HepG2 (cell line): Measurements from ENCODE around the gene PARP6. TPM values are rescaled to one million over a fixed set of nuclear protein-coding genes. Genes with fewer than 3 reads are reported as not detected.

Experiments used
- ARID2 ChIP-seq: sonication (generic); formaldehyde crosslinking; IDR thresholded peaks from 2 replicates; pipeline ENCODE4 v1.8.1; 2022; ENCODE audit warnings: mild to moderate bottlenecking, missing genetic modification reagents, borderline replicate concordance
- CENPX ChIP-seq: sonication (generic); formaldehyde crosslinking; IDR thresholded peaks from 2 replicates; pipeline ENCODE4 v1.9.0; 2021; ENCODE audit warnings: mild to moderate bottlenecking, missing genetic modification reagents, moderate library complexity
- ESRRA ChIP-seq: sonication (generic); formaldehyde crosslinking; IDR thresholded peaks from 2 replicates; pipeline ENCODE4 v1.5.1; 2020; ENCODE audit warnings: mild to moderate bottlenecking, low read depth, missing genetic modification reagents
- IKZF1 ChIP-seq: fragments of 450-650 bp; IDR thresholded peaks from 2 replicates; pipeline ENCODE4 v1.7.1; 2016
- JARID2 ChIP-seq: sonication (generic); formaldehyde crosslinking; IDR thresholded peaks from 2 replicates; pipeline ENCODE4 v1.8.1; 2023; ENCODE audit warnings: missing genetic modification reagents, inconsistent platforms; ENCODE audit not compliant: insufficient replicate concordance
- MAF1 ChIP-seq: sonication (generic); formaldehyde crosslinking; IDR thresholded peaks from 2 replicates; pipeline ENCODE4 v1.5.0; 2020; ENCODE audit warnings: missing genetic modification reagents, borderline replicate concordance
- MED13 ChIP-seq: sonication (generic); formaldehyde crosslinking; IDR thresholded peaks from 2 replicates; pipeline ENCODE4 v1.5.0; 2020; ENCODE audit warnings: missing genetic modification reagents
- NFE2 ChIP-seq: sonication (generic); formaldehyde crosslinking; IDR thresholded peaks from 2 replicates; pipeline ENCODE4 v1.4.0; 2020; ENCODE audit warnings: missing genetic modification reagents
- PHF21A ChIP-seq: sonication (generic); formaldehyde crosslinking; IDR thresholded peaks from 2 replicates; pipeline ENCODE4 v1.5.0; 2020; ENCODE audit warnings: mild to moderate bottlenecking, missing genetic modification reagents
- TBX3 ChIP-seq: fragments of 450-650 bp; IDR thresholded peaks from 2 replicates; pipeline ENCODE4 v1.6.1; 2017; ENCODE audit warnings: antibody characterized with exemption, mild to moderate bottlenecking, inconsistent platforms, borderline replicate concordance
- ZNF33A ChIP-seq: sonication (generic); formaldehyde crosslinking; IDR thresholded peaks from 2 replicates; pipeline ENCODE4 v1.5.1; 2020; ENCODE audit warnings: missing genetic modification reagents, mild to moderate bottlenecking, moderate library complexity, borderline replicate concordance
- ZNF713 ChIP-seq: sonication (generic); formaldehyde crosslinking; IDR thresholded peaks from 2 replicates; pipeline ENCODE4 v1.4.0; 2020; ENCODE audit warnings: mild to moderate bottlenecking, missing genetic modification reagents
- ZNF788 ChIP-seq: sonication (generic); formaldehyde crosslinking; IDR thresholded peaks from 2 replicates; pipeline ENCODE4 v1.5.0; 2020; ENCODE audit warnings: mild to moderate bottlenecking, missing genetic modification reagents, borderline replicate concordance
- ZNF839 ChIP-seq: sonication (generic); formaldehyde crosslinking; IDR thresholded peaks from 2 replicates; pipeline ENCODE4 v1.4.0; 2020; ENCODE audit warnings: missing genetic modification reagents, mild to moderate bottlenecking, borderline replicate concordance
- ZNF878 ChIP-seq: sonication (generic); formaldehyde crosslinking; IDR thresholded peaks from 2 replicates; pipeline ENCODE4 v1.8.1; 2023; ENCODE audit warnings: mild to moderate bottlenecking, missing genetic modification reagents, moderate library complexity
- polyA plus RNA-seq, 8 experiments: library from polyadenylated mRNA; depleted of rRNA in 3 of 8; stranded (reverse) in 7 of 8; unstranded in 1 of 8; fragments of >200 nt; fragmentation: Illumina TruSeq in 4 of 8; extraction: Trizol in 4 of 8; gene quantifications; 2 replicates each; pipeline versions ENCODE4 v1.2.1 to v1.2.3, GENCODE V29; 2011 to 2016; ENCODE audit warnings: low read depth in 4 of 8, missing spikeins in 1 of 8, mixed read lengths in 1 of 8; ENCODE audit not compliant: insufficient read depth in 1 of 8
- total RNA-seq, 5 experiments: library from RNA; depleted of rRNA; stranded (reverse); fragments of >200 nt; fragmentation: Illumina TruSeq; extraction: Trizol; gene quantifications; 2 replicates each; pipeline ENCODE4 v1.2.3, GENCODE V29; 2016; ENCODE audit warnings: low read depth in 1 of 5
- TF ChIP-seq, protein P1 (sequence below): sonication (generic); formaldehyde crosslinking; IDR thresholded peaks from 2 replicates; pipeline ENCODE4 v1.4.0; 2020; ENCODE audit warnings: mild to moderate bottlenecking, missing genetic modification reagents
- TF ChIP-seq, protein P2 (sequence below): sonication (generic); formaldehyde crosslinking; IDR thresholded peaks from 2 replicates; pipeline ENCODE4 v1.5.1; 2020; ENCODE audit warnings: missing genetic modification reagents, mild to moderate bottlenecking, borderline replicate concordance
- TF ChIP-seq, protein P3 (sequence below): sonication (generic); formaldehyde crosslinking; IDR thresholded peaks from 2 replicates; pipeline ENCODE4 v1.5.0; 2020; ENCODE audit warnings: missing genetic modification reagents

The PARP6 gene
- total and polyA plus RNA-seq, 2 of the 13 experiments (the other 11 are each of a cell fraction or from before 2014, with no cell fraction given), result 0.22 to 0.87 TPM

GRCh38 chr15:72237029-72237852, 35.1 kb downstream of the PARP6 start (continued):
- TF ChIP-seq JARID2 (CRISPR knock-in tag) (no peak), CENPX (CRISPR knock-in tag) (no peak), ZNF839 (CRISPR knock-in tag) (no peak), TBX3 (no peak), MAF1 (CRISPR knock-in tag) (no peak), ZNF878 (no peak), NFE2 (peak; percentile 69; the same call in 1 of the 2 replicates), MED13 (no peak), ZNF33A (CRISPR knock-in tag) (no peak), ZNF788 (CRISPR knock-in tag) (no peak), PHF21A (CRISPR knock-in tag) (no peak), ZNF713 (no peak), ARID2 (CRISPR knock-in tag) (no peak), IKZF1 (no peak), ESRRA (CRISPR knock-in tag) (no peak)
- TF ChIP-seq, protein P1, sequence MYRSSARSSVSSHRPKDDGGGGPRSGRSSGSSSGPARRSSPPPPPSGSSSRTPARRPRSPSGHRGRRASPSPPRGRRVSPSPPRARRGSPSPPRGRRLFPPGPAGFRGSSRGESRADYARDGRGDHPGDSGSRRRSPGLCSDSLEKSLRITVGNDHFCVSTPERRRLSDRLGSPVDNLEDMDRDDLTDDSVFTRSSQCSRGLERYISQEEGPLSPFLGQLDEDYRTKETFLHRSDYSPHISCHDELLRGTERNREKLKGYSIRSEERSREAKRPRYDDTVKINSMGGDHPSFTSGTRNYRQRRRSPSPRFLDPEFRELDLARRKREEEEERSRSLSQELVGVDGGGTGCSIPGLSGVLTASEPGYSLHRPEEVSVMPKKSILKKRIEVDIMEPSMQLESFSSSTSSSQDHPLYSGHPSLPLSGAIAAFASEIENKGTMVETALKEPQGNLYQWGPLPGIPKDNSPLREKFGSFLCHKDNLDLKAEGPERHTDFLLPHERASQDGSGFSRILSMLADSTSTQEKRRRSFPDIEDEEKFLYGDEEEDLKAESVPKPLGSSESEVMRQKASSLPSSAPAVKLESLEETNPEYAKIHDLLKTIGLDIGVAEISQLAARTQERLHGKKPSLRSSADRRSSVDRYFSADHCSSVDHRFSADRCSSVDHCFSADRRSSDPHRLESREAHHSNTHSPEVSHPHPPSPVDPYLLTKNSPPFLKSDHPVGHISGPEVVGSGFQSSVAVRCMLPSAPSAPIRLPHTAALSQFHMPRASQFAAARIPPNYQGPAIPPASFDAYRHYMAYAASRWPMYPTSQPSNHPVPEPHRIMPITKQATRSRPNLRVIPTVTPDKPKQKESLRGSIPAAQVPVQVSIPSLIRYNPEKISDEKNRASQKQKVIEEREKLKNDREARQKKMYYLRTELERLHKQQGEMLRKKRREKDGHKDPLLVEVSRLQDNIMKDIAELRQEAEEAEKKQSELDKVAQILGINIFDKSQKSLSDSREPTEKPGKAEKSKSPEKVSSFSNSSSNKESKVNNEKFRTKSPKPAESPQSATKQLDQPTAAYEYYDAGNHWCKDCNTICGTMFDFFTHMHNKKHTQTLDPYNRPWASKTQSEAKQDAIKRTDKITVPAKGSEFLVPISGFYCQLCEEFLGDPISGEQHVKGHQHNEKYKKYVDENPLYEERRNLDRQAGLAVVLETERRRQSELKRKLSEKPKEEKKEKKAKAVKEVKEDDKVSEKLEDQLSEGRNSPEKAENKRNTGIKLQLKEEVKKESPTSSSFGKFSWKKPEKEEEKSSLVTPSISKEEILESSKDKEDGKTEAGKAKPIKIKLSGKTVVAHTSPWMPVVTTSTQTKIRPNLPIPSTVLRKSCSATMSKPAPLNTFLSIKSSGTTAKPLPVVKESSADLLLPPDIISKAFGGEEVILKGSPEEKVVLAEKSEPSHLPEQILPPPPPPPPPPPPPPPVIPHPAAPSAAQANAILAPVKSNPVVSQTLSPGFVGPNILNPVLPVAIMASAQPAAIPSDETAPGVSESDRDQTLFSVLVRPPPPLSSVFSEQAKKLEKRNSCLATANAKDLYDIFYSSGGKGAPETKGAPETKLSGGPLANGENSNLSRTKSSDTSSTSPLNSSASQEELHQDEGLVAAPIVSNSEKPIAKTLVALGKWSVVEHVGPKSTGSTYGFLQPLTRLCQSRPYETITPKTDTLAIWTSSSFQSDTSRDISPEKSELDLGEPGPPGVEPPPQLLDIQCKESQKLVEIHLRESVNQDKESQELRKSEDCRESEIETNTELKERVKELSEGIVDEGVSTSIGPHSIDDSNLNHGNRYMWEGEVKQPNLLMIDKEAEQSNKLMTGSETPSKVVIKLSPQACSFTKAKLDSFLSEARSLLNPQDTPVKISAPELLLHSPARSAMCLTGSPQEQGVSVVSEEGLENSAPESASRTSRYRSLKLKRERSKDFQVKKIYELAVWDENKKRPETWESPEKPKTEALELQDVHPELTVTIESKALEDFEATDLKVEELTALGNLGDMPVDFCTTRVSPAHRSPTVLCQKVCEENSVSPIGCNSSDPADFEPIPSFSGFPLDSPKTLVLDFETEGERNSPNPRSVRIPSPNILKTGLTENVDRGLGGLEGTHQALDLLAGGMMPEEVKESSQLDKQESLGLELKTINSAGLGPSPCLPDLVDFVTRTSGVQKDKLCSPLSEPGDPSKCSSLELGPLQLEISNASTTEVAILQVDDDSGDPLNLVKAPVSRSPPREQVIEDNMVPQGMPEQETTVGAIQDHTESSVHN, result no peak
- TF ChIP-seq, protein P2, sequence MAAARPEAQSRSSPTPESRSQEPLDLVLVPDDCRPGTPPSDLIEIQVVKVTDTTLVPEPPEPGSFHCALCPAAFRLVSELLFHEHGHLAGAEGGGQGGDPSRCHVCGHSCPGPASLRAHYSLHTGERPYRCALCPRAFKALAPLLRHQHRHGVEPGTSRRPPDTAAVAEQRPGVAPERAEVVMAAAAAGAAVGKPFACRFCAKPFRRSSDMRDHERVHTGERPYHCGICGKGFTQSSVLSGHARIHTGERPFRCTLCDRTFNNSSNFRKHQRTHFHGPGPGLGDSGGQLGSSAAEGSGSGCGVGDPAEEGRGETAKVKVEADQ (CRISPR knock-in tag), result no peak
- TF ChIP-seq, protein P3, sequence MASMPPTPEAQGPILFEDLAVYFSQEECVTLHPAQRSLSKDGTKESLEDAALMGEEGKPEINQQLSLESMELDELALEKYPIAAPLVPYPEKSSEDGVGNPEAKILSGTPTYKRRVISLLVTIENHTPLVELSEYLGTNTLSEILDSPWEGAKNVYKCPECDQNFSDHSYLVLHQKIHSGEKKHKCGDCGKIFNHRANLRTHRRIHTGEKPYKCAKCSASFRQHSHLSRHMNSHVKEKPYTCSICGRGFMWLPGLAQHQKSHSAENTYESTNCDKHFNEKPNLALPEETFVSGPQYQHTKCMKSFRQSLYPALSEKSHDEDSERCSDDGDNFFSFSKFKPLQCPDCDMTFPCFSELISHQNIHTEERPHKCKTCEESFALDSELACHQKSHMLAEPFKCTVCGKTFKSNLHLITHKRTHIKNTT (CRISPR knock-in tag), result no peak
